GM18499 (cell line): ENCODE data around the gene C14orf132.

Experiments
- ATAC-seq: cut with Tn5 transposase; IDR thresholded peaks from one replicate; pipeline ENCODE4 v1.9.1; 2021; ENCODE audit warnings: moderate number of reproducible peaks; ENCODE audit not compliant: insufficient read depth, unreplicated experiment

Gene C14orf132

DNA sequence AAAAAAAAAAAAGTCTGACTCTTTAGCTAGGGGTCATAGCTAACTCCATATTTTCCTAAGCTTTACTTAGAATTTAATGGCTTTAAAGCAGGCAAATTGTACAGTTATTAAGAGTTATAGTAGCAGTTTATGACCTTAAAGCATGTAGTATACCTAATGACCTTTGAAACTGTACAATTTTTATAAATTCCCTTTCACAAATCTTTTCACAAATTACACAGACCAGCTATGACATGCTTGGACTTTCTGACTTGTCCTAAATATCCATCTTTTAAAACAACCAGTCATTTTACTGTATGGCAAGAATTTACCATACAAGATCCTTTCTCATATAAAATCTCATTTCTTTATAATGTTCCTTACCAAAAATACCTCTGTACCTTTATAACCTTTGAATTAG is 74.8 kb downstream of the C14orf132 start:
- no peak for ATAC-seq

DNA sequence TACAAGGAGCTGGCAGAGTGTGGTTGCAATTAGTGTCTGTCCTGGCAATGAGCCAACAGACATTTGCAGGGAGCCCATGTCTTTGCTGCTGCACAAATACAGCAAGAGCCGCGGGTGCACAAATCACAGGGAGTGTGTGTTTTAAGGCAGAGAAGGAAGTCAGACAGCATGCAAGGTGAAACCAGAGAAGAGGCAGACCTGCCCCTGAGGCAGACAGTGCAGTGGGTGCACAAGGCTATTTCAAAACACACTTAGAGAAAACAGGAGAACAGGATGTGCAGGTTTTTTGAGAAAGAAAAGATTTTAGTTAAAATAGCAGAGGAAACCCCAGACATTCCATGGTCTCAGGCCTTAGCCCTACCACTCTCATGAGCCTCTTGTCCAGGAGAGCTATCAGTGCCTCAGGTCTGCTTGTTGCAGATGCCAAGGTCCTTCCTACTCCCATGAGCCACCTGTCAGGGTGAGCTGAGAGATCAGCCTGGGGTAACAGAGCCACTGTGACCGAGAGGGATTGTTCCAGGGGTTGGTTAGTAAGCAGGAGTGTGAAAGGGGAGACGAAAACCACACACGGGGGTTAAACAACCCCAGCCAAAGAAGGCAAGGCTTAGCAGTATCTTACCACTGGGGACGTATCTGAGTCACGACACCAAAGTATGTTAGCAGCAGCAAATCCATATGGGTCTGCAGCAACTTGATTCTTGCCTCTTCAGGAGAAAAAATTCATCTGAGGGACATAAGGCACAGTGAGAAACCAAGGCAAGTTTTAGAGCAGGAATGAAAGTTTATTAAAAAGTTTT is 78.1 kb downstream of the C14orf132 start:
- ATAC-seq, result no peak

DNA sequence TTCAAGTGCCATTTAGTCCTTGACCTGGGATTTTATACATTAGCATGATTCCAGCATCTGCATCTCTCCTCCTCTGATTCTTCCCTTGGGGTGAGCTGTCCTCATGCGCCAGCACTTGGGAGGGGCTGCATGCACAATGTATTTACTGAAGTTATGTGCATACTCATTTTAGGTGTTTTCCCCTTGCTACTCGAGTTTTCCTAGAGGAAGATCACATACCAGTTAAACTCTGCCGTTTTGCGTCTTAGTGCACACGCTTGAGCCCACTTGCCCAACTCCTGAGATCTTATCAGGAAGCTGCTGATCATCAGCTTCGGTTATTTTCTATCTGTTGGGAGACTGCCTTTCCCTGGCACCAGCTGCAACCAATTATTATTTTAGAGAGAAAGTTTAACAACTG is 78.8 kb downstream of the C14orf132 start:
- ATAC-seq, result no peak

DNA sequence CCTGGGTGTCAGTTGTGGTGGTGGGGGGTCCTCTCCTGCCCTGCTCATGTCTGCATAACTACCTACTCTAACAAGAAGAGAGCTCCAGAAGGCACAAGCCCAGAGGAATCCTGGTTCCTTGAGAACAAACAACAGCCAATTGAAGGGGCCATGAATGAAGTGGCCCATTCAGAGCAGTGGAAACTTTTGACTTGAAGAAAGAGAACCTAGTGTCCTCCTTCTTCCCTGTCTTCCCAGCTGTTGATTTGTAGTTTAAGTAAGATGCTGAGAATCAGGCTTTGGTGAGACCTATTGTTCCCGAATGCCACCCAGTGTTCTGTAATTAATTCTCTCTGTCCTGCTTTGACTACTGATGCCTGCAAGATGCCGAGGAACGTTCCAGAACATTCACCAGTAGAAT is 79.2 kb downstream of the C14orf132 start:
- no peak for ATAC-seq

DNA sequence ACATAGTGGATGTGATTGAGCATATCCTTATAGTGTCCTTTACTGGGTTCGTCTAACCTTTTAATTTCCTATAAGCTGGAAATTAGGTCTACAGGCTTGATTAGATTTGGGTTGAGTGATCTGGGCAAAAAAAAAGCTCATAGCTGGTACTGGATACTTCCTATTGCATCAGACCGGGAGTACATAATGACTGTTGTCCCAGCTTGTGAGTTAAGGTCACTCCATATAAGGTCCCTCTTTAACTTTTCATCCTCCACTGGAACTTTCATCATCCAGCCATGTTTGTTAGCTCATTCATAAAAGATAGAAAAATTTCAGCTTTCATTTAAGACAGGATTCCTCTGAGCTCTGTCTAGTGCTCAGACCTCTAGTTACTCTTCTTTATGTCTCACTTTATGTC is 80.8 kb downstream of the C14orf132 start:
- no peak for ATAC-seq

DNA sequence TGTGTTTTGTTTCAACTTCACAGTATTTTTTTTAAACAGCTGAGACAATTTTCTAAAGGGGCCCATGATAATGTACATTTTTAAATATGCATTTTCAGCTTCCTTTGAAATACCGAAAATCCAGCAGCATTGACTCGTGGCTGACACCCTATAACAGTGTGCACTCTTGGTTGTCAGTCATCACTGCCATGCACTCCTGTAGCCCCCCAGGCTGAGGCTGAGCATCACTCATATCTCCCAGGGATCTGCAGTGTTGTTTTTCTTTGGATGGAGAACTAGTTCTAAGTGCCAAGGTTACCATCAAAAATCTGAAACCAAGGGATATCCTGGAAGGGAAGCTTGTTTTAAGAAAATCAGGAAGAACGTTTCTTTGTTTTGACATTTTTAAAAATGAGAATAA is 81.2 kb downstream of the C14orf132 start:
- no peak for ATAC-seq

DNA sequence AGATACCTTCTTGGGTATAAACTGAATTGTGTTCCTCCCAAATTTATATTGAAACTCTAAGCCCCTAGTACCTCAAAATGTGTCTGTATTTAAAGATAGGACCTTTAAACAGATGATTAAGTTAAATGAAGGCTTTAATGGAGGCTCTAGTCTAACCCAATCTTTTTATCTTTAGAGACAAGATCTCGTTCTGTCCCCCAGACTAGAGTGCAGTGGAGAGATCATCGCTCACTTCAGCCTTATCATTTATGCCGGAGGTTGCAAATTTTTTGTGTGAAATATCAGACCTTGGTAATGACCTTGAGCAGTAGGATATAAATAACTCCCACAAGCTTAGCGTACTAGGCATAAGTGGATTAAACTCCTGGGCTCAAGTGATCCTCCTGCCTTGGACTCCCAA is 81.8 kb downstream of the C14orf132 start:
- no peak for ATAC-seq

DNA sequence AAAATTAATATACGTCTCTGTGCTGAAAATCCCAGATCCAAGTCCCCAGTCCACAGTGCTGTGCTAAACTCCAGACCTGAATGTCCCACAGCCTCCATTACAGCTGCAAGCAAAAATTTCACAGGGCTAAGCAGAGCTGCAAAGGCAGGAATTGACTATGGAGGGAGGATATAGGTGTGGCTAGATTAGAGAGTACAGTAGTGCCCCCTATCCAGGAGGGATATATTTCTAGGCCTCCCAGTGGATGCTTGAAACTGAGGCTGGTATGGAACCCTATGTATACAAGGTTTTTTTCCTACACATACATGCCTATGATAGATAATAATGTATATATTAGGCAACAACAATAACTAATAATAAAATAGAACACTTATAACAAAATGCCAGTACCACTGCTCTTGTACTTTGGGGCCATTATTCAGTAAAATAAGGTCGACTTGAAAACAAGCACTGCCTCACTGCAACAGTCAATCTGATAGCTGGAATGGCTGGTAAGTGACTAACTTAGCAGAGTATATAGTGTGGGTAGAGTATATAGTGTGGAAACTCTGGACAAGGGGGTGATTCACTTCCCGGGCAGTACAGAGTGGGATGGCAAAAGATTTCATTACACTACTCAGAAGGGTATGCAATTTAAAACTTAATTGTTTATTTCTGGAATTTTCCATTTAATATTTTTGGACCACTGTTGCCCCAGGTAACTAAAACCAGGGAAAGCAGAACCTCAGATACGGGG is 82.7 kb downstream of the C14orf132 start:
- ATAC-seq, result no peak

DNA sequence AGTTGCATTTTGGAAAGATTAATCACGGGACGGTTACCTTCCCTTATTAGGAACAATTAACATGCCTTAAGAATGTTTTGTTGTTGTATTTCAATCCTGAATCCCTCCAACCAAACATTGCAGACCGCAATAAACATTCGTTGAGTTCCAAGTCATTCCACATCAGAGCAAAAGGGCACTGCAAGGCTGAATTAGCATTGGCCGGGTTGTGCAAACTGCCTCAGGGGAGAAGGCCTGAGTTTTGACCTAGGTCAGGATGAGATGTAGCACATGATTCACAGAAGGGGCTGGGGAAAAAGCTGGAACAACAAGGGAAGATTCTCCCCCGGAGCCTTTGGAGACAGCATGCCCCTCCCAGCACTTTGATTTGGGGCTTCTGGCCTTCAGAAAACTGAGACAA is 83.3 kb downstream of the C14orf132 start:
- ATAC-seq, result no peak

DNA sequence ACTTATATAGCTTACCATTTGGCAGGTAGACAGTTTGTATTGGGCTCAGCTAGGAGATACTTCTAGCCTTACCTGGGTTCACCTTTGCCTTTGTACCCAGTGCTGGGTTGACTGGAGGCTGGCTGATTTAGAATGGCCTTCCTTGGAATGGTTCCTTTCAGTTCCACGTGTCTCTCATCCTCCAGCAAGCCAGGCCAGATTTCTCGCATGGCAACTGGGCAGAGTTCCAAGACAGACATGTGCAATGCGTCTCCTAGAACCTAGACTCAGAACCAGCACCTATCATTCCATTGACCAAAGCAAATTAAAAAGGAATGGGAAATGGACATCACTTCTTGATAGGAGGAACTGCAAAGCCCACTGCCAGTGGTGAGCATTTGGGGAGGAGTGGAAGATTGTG is 86.4 kb downstream of the C14orf132 start:
- ATAC-seq, result no peak

DNA sequence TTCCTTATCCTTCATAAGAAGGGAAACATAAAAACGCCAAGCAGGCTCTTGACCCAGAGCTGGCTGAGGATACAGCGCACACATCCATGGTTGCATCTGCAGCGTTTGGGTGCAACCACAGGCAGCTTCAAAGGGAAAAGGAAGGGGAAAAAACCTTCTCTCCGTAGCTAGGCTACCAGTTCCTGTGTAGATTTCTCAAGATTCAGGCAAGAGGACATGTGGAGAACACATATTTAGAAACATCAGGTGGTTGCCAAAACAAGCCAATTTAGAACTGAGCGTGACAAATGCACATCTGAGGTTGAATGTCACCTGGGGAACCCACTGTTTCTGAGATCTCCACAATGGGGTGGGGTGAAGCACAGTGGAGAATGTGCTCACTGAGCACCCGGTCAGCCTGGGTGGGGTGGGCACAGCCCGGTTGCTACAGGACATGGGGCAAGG is 87.2 kb downstream of the C14orf132 start:
- ATAC-seq, result no peak

DNA sequence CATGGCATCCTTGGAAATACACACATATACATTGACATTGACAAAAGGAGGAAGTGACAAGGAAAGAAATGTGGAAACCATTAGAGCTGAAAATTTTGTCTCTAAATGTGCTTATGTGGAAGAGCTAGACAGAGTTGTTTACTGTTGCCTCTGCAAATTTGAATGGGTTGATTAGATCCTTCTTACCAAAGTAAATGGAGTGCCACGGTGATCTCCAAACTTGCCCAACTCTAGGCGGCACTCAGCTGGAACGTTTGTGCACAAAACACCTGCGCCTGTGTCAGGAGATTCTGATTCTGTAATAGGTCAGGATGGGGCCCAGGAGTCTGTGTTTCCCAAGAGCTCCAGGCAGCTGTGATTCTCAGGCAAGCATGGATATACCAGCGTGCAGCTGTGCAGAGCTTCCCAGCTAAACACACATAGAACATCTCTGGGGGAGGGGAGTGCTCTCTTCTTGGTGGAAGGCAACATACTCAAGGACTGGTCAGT is 87.7 kb downstream of the C14orf132 start:
- ATAC-seq, result no peak

DNA sequence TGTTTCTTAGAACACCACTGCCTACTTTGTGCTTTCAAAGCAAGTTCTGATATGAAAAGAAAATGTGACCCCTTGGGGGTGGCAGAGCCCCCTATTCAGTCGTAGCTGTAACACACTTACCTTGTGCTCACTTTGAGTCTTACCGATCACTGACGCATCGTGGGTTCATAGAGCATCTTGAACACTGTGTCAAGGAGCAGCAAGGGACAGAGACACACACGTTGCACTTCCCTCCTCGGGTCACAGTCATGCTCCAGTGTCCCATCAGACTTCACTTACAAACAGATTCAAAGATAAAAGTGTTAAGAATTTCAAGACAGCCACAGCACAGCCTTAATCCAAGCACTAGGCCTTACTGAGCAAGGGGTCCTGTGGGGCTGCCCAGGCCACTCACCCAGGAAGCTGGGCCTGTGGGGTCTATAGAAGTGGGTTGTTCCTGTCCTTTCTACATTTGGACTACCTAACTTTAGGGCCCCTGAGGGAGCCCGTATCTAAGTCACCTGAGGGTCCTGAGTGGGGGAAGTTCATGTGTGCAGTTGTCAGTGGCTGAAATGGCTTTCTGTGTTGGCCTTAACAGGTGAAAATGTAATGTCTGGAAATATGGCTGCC is 90.1 kb downstream of the C14orf132 start:
- no peak for ATAC-seq

DNA sequence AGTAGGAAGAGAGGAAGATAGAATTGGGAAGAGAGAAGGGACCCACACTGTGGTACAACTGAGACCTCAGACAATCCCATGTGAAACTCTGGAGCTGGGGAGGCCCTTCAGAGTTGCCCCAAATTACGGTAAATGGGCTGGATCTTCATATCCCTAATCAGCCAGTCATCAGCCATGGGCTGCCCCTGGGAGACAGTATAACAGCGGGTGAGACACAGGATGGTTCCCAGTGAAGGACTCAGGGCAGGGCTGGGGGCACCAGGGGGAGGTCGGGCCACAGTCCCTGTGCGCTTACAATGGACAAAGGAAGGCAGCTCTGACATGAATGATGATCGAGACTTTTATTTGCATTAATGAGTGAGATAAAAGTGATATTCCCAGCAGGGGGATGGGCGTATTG is 91.2 kb downstream of the C14orf132 start:
- ATAC-seq, result no peak

DNA sequence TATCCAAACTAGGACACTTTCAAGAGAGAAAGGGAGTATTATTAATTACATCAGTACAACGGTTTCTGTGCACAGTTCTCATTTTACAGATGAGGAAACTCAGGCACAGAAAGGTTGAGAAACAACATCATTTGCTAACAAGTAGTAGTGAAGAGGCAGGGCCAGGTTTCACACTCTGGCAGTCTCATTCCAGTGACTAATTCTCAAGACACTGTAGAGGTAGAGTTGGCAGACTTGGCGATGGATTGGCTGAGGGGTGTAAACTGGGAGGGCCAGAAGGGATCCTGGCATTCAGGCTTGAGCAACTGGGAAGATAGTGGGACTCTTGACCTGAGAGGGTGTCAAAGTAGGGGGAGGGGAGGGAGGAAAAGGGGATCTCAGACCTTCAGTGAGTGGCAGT is 91.7 kb downstream of the C14orf132 start:
- no peak for ATAC-seq

DNA sequence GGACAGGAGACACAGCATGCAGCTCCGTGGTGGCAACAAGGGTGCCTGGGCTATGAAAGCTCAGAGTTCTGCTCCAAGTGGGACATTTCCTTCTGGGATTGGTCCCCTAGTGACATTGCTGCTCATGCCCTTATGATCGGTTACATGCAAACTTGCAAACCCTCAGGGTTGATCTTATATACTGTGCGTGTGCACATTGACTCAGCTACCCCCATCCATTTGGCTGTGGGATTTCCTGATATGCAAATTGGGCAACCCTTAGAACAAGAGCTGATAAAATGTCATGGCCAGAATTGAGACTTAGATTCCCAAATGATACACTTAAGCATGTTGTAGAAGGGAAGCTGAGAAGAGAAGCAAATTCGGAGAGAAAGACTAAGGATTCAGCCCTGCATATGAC is 92.7 kb downstream of the C14orf132 start:
- no peak for ATAC-seq

DNA sequence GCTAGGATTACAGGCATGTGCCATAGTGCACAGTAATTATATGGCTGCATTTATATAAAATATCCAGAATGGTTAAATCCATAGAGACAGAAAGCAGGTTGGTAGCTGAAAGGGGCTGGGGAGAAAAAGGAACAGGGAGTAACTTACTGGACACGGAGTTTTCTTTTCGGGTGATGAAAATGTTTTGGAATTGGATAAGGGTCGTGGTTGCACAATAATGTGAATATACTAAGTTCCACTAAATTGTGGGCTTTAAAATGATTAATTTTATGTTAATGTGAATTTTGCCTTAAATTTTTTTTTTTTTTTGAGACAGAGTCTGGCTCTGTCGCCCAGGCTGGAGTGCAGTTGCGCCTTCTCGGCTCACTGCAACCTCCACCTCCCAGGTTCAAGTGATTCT is 95.3 kb downstream of the C14orf132 start:
- no peak for ATAC-seq

DNA sequence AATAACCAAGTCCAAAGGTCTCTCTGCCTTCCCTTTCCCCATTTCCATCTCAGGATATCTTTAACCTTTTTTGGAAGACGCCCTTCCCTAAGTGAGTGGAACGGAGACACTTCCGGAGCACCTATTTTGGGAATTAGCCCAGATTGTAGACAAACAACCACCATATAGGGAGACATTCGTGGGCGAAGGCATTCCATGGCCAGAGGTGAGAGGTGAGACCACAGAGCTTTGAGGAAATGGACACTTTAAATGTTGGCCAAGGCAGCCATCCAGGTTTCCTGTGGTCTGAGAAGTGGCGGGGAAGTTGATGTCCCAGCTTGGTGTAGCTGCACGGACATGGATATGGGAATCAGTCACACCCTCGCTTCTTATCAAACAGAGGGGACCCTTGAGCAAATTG is 96.1 kb downstream of the C14orf132 start:
- ATAC-seq, result no peak

DNA sequence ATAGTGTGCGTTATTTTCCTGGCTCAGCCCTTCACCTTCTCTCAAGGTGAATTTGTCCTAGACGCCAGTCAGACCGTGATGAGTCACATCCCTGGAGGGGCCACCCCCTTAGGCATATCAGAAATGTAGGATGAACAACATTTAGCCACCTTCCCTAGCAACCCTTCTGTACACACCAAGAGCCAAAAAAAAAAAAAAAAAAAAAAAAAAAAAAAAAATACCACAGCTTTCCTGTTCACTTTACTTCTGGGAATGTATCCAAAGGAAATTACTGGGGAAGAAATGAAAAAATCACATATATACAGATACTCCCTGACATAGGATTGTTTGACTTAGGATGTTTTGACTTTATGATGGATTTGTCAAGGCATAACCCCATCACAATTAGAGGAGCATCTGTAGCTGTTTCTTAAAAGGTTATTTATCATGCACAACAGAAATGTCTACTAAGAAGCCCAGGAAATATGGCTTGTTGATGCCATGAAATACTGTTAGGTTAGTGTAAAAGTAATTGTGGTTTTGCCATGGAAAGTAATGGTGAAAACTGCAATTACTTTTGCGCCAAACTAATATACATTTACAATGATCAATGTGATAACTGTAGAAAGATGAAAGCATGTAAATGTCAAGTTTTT is 97.3 kb downstream of the C14orf132 start:
- ATAC-seq, result no peak

DNA sequence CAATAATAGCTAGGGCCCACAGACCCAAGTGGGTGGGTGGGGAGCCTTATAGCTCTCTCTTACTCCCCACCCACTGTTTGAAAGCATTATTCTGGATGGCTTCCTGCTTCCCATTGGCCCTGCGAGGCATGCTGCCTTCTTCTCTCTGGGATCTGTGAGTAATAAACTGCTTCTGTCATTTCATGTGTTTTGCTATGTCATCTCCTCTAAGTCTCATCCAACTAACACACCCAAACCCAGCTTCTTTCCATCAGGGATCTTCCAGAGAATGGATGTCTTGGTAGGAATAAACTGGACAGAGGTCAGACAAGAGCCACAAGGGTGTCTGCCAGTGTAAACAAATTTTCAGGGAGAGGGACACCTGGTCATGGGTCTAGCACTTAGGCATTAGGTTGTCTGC is 99.1 kb downstream of the C14orf132 start:
- no peak for ATAC-seq

DNA sequence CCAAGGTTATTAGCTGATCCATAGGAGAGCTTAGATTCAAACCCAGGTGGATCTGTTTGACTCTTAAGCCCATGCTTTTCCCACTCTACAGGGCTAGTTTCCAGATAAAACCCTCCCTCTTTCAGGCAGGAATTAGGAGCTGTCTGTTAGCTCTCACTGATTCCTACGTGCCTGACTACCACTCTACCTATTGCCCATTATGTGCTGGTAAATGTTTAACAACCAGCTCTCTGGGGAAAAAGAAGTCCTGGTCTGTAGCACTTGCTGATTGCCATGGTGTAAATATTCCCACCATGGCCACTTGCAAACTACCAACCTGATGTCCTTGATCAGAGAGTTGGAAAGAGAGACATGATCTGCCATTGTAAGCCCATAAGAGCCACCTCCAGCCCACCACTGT is 100.0 kb downstream of the C14orf132 start:
- no peak for ATAC-seq
